Epithelial cell of esophagus (primary cell): Measurements from ENCODE around the gene AHRR.

Experiments used
- DNase-seq: peaks from one replicate; pipeline ENCODE4 v3.0.0; 2010; ENCODE audit warnings: low read depth
- H3K4me3 ChIP-seq: 2 replicates; pipeline ENCODE4 v1.5.1; 2011; ENCODE audit warnings: mild to moderate bottlenecking, low read length, control low read depth
- CTCF ChIP-seq: IDR thresholded peaks from 2 replicates; pipeline ENCODE4 v1.5.1; 2011; ENCODE audit warnings: low read depth, mild to moderate bottlenecking, low read length, control low read depth, inconsistent platforms; ENCODE audit not compliant: insufficient read depth; ENCODE audit errors: missing control alignments

Gene AHRR

GRCh38 chr5:355379-355935 is 33.9 kb downstream of the AHRR start:
- H3K4me3 ChIP-seq = no peak overlapping the region
- DNase-seq = no peak
- TF ChIP-seq CTCF = no peak

- no peak overlapping the region for H3K4me3 ChIP-seq
- DNase-seq = no peak
- TF ChIP-seq CTCF = no peak
These were observed 34.4 kb downstream of the AHRR start for GRCh38 chr5:355958-356357.

DNA sequence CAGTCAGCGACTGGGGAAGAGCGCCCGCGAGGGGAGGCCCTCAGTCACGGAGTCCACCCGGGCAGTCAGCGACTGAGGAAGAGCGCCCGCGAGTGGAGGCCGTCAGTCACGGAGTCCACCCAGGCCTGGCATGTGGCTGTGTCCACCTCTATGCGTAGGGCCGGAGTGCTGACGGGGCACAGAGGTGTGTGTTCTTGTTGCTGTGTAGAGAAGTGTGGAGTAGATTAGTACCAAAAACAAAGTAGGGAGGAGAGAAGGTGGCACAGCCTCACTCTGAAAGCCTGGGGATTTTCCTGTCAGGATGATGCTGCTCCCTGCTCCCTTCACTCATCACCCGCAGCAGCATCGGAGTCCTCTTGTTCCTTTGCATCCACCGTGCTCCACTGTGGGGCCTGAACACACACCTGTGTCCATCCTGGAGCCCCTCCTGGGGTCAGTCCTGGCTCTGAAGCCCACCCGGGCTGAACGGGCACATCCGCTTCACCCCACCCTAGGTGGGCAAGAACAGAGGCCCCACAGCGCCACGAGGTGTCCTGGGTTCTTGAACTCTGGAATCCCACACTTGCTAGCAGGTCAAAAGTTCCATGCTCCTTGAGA is 37.9 kb downstream of the AHRR start:
- no peak overlapping the region for H3K4me3 ChIP-seq
- DNase-seq = no peak
- no peak for TF ChIP-seq CTCF

GRCh38 chr5:360257-361027 is 38.9 kb downstream of the AHRR start:
- DNase-seq = no peak
- TF ChIP-seq CTCF = no peak
- no peak overlapping the region for H3K4me3 ChIP-seq

DNA sequence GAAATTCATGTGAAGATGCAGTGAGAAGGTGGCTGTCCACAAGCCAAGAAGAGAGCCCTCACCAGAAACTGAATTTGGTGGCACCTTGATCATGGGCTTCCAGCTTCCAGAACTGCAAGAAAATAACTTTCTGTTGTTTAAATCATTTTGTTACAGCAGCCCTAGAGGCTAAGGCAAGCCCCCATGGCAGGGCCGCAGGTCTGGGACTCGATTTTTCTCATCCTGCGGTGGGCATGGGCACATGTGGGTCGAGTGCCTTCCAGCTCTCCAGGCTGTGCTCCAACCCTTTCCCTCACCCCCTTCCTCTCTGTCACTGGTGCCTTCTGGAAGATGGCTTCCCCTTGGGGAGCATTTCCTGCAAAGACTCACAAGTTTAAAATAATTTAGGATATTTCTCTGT is 40.7 kb downstream of the AHRR start:
- TF ChIP-seq CTCF = no peak
- no peak overlapping the region for H3K4me3 ChIP-seq
- DNase-seq = no peak

DNA sequence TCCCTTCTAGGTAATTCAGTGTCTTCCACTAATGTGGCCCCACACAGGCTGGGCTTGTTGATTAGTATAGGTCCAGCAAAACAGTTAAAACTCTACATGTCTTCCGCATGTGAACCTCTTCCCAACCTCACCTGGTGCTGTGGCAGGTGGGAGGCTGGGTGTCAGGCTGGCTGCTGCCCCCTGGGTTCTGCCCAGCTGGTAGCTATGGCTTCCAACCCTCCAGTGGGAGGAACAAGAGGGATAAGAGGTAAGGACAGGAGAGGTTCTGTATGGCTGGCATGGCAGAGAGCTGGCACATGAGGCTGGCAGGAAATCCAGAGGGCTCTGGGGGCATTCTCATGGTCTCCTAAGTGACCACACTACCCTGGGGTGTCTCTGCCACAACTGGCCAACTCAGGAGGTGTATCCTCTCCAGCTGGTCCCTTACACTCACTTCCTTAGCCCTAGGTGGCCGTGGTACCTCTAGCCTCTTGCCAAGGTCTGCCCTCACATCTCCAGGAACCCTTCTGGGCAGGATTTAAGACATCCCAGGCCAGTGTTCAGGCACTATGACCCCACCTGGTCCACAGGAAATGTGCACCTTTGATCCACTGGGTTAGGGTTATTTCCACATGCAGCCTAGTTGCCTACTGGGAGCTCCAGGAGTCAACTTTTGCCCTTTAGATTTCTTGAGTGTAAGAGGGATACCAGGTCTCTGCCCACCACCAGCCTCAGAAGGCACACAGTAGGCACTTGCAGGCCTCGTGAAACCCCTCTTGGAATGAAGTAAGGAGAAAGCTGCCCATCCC is 41.7 kb downstream of the AHRR start:
- DNase-seq = no peak
- H3K4me3 ChIP-seq = no peak overlapping the region
- TF ChIP-seq CTCF = no peak
